Measurements from ENCODE around the gene WWC1.

The WWC1 gene

DNA sequence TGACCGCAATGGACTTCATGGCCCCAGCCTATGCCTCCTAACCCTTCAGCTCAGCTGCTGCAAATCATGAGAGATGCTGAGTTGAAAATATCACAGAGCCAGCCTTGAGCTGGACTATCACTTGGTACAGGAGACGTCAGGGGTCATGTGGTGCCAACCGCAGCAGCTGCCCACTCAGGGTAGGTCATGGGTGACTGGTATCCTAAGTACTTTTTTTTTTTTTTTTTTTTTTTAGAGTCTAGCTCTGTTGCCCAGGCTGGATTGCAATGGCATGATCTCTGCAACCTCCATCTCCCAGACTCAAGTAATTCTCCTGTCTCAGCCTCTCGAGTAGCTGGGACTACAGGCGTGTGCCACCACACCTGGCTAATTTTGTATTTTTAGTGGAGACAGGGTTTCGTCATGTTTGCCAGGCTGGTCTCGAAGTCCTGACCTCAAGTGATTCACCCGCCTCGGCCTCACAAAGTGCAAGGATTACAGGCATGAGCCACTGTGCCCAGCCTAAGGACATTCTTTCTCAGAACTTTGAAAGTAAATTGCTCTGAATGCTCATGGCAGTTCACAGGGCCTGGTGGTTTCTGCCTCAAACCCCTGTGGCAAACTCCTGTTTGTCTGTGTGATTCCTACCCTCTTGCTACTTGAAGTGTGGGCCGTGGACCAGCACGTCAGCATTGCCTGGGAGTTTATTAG lies 21.3 kb downstream of the WWC1 start:
- ATAC-seq (ENCODE audit: low read depth) (no peak), DNase-seq (ENCODE audit: low spot score) (no peak)
- Histone ChIP-seq H3K27ac (ENCODE audit: poor library complexity, severe bottlenecking) (peak overlapping the region; percentile 96), H3K27me3 (ENCODE audit: insufficient read depth, poor library complexity, severe bottlenecking) (no peaks in the 10 kb centered on the region), H3K9me3 (ENCODE audit: severe bottlenecking) (no peaks in the 10 kb centered on the region), H3K4me3 (ENCODE audit: severe bottlenecking) (no peak overlapping the region), H3K36me3 (ENCODE audit: low read depth) (peaks cover 13% of the 10 kb centered on the region; the same call in 1 of the 2 replicates), H3K4me1 (ENCODE audit: insufficient read depth, poor library complexity, severe bottlenecking) (peaks cover 57% of the 10 kb centered on the region)
- TF ChIP-seq, protein P1, sequence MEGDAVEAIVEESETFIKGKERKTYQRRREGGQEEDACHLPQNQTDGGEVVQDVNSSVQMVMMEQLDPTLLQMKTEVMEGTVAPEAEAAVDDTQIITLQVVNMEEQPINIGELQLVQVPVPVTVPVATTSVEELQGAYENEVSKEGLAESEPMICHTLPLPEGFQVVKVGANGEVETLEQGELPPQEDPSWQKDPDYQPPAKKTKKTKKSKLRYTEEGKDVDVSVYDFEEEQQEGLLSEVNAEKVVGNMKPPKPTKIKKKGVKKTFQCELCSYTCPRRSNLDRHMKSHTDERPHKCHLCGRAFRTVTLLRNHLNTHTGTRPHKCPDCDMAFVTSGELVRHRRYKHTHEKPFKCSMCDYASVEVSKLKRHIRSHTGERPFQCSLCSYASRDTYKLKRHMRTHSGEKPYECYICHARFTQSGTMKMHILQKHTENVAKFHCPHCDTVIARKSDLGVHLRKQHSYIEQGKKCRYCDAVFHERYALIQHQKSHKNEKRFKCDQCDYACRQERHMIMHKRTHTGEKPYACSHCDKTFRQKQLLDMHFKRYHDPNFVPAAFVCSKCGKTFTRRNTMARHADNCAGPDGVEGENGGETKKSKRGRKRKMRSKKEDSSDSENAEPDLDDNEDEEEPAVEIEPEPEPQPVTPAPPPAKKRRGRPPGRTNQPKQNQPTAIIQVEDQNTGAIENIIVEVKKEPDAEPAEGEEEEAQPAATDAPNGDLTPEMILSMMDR (IDR thresholded peaks at IDR 0.05; ENCODE audit: poor library complexity, severe bottlenecking): no peak

DNA sequence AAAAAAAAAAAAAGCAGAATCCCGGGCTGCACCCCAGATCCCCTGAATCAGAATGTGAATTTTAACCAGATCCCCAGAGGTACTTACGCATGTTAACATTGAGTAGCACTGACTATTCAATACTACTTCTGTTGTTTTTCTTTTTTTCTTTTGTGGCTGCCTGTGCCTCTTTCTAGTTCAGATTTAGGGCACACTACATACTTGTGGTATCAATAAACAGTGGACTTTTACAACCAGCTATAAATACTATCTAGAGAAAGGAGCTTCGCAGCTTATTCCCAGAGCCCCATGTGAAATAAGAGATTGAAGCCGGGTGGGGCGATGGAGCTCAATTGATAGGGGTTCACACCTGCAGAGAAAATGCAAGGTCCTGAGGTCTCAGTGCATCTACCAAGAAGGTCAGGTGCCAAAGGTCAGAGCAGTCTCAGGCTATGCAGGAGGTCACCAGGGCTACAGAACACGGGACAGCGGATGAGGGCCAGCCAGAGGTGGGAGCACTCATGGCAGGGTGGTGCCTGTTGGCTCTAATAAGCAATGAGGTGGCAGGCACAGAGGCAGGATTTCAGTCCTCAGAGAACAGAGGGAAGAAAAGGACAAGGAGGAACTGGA lies 22.3 kb downstream of the WWC1 start:
- Histone ChIP-seq H3K27ac (ENCODE audit: poor library complexity, severe bottlenecking) (peak overlapping the region; percentile 96), H3K4me3 (ENCODE audit: severe bottlenecking) (no peak overlapping the region), H3K27me3 (ENCODE audit: insufficient read depth, poor library complexity, severe bottlenecking) (no peaks in the 10 kb centered on the region), H3K36me3 (ENCODE audit: low read depth) (peaks cover 14% of the 10 kb centered on the region), H3K4me1 (ENCODE audit: insufficient read depth, poor library complexity, severe bottlenecking) (peaks cover 62% of the 10 kb centered on the region), H3K9me3 (ENCODE audit: severe bottlenecking) (no peaks in the 10 kb centered on the region)
- ATAC-seq (ENCODE audit: low read depth) (no peak), DNase-seq (ENCODE audit: low spot score) (no peak)
- TF ChIP-seq, protein P1 (IDR thresholded peaks at IDR 0.05; ENCODE audit: poor library complexity, severe bottlenecking): no peak

DNA sequence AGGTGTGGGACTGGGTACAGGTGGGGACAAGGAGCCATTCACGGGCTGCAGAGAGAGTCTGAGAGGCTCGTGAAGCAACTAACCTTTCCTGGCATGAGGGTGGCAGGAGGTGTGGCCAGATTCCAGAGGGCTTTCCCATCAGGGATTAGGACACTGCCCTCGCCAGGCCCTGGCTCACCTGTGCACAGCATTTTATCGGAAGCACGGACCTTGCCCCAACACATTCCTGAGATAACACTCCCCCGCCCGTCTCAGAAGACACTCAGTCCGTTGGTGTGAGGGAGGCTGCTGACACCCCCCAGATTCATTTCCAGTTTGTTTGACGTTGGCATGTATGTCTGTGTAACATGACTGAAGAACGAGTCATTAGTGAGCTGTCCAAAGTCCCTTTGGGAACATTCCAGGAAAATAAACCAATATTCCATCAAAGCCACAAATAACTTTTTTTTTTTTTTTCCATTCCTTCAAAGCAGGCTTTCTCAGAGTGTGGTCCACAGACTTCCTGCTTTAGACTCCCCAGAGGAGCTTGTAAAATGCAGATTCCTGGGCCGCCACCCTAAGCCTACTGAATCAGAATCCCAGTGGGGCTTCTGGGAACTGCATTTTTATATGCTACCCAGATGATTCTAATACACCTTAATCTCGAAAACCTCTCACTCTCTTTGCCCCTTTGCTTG lies 23.4 kb downstream of the WWC1 start:
- DNase-seq (ENCODE audit: low spot score) (peak; percentile 100), ATAC-seq (ENCODE audit: low read depth) (peak; percentile 95)
- Histone ChIP-seq H3K4me1 (ENCODE audit: insufficient read depth, poor library complexity, severe bottlenecking) (peaks cover 62% of the 10 kb centered on the region), H3K4me3 (ENCODE audit: severe bottlenecking) (no peak overlapping the region), H3K27ac (ENCODE audit: poor library complexity, severe bottlenecking) (peak overlapping the region; percentile 96), H3K27me3 (ENCODE audit: insufficient read depth, poor library complexity, severe bottlenecking) (no peaks in the 10 kb centered on the region), H3K9me3 (ENCODE audit: severe bottlenecking) (no peaks in the 10 kb centered on the region), H3K36me3 (ENCODE audit: low read depth) (peaks cover 14% of the 10 kb centered on the region)
- TF ChIP-seq, protein P1 (IDR thresholded peaks at IDR 0.05; ENCODE audit: poor library complexity, severe bottlenecking): peak; percentile 43

DNA sequence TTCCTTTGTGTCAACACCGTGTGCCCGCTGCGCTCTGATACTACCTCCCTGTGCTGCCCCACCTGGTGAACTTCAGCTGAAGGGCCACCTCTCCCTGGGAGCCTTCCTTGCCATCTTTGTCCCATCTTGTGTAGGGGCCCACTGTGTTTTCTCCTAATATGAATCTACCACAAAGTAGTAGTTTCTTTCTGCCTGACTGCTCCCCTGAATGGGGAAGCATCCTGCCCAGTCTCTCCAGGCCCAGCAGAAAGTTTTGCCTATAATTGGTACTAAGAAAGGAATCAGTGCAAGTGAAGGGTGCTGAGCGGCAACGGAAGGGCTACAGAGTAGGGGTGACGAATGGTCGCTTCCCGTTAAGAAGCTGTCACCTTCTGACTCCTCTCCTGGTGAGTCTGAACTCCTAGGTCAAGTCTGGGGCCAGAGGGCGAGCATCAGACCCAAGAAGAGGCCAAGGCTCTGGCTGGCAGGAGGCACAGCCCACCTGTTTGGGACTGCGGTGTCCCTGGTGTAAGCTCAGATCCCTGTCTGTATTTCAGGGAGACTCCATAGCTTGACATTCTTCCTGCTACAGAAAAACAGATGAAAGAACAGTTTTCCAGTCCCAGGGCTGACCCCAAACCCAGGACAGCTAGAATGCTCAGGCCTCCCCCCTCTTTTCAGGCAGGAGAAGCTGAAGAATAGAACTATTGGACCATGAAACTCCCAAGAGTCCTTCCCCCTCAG lies 24.1 kb downstream of the WWC1 start:
- Histone ChIP-seq H3K9me3 (ENCODE audit: severe bottlenecking) (no peaks in the 10 kb centered on the region), H3K27me3 (ENCODE audit: insufficient read depth, poor library complexity, severe bottlenecking) (no peaks in the 10 kb centered on the region), H3K4me3 (ENCODE audit: severe bottlenecking) (no peak overlapping the region), H3K4me1 (ENCODE audit: insufficient read depth, poor library complexity, severe bottlenecking) (peaks cover 62% of the 10 kb centered on the region), H3K27ac (ENCODE audit: poor library complexity, severe bottlenecking) (peak overlapping the region; percentile 96), H3K36me3 (ENCODE audit: low read depth) (peaks cover 11% of the 10 kb centered on the region)
- DNase-seq (ENCODE audit: low spot score): no peak
- TF ChIP-seq, protein P1 (IDR thresholded peaks at IDR 0.05; ENCODE audit: poor library complexity, severe bottlenecking): no peak
- no peak for ATAC-seq (ENCODE audit: low read depth)

Measured in RWPE2 (cell line).